GM21825 (cell line): ENCODE data around the gene EAF2.
"Not testable (repeated sequence)": the region's sequence is repeated elsewhere in the genome, so short reads cannot be mapped to it uniquely, and the experiment has no call there.

Source experiments
- ATAC-seq: cut with Tn5 transposase; IDR thresholded peaks from one replicate; pipeline ENCODE4 v1.9.1; 2021; ENCODE audit warnings: mild to moderate bottlenecking, moderate library complexity; ENCODE audit not compliant: unreplicated experiment

EAF2 gene

DNA sequence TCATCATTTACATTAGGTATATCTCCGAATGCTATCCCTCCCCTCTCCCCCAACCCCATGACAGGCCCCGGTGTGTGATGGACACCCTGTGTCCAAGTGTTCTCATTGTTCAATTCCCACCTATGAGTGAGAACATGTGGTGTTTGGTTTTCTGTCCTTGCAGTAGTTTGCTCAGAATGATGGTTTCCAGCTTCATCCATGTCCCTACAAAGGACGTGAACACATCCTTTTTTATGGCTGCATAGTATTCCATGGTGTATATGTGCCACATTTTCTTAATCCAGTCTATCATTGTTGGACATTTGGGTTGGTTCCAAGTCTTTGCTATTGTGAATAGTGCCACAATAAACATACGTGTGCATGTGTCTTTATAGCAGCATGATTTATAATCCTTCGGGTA lies 22.8 kb downstream of the EAF2 start:
- not testable (repeated sequence) for ATAC-seq

DNA sequence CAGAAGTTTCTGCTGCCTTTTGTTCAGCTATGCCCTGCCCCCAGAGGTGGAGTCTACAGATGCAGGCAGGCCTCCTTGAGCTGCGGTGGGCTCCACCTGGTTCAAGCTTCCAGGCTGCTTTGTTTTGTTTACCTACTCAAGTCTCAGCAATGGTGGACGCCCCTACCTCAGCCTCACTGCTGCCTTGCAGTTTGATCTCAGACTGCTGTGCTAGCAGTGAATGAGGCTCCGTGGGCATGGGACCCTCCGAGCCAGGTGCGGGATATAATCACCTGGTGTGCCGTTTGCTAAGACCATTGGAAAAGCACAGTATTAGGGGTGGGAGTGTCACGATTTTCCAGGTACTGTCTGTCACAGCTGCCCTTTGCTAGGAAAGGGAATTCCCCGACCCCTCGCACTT lies 28.2 kb downstream of the EAF2 start:
- ATAC-seq = not testable (repeated sequence)

DNA sequence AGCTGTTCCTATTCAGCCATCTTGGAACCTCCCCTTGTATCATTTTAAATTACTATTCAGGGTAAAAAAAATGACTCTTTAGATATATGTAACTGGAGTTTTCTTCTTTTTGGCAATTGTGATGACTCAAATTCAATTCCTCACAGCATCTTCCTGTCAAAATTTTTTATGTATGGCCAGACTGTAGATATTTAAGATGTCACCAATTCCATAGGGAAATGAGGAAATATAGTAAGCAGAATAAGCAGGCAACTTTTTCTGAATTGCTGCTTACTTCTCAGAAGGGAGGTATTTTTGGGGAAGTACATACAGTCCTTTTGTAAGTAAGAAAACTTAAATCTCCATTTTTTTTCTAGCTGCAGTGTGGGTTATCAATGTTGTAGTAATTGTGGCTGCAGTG lies 28.8 kb downstream of the EAF2 start:
- no peak for ATAC-seq

DNA sequence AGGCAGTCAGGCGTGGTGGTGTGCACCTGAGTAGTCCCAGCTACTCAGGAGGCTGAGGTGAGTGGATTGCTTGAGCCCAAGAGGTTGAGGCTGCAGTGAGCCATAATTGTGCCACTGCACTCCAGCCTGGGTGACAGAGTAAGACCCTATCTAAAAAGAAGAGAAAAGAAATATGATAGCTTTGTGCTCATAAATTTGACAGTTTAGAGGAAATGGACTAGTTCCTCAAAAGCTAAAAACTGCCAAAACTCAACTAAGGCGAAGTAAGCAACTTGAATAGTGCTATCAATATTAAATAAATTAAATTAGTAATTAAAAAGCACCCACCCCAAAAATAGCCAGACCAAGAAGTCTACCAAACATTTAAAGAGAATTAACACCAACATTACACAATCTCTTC lies 34.7 kb downstream of the EAF2 start:
- no peak for ATAC-seq

DNA sequence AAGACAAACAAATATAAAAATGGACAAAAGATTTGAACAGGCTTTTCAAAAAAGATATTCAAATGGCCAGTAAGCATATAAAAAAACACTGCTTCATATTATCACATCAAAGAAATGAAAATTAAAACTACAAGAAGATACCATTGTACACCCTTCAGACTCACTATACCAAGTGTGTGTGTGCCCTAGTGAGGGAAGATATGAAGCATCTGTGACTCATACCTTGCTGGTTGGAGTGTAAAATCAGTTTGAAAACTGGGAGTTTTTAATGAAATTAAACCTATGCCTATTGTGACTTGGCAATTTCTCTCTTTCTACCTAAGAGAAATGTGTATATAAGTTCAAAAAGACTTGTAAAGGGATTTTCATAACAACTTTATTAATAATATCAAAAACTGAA lies 35.7 kb downstream of the EAF2 start:
- no peak for ATAC-seq

DNA sequence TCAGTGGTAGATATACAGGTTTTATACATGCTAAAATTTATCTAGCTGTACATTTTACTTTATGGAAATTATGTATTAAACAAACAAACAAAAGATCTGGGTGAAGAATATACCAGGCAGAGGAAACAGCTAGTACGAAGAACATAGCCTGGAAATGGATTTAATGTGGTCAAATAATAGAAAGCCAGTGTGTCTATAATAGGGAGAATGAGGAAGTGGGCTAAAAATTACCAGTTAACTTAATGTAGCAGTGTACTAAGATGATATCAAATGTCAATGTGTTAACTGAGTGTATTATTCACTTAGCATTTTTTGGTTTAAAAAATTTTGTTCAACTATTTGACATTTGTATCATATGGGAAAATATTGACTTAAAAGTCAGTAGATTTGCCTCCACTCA lies 36.4 kb downstream of the EAF2 start:
- no peak for ATAC-seq

DNA sequence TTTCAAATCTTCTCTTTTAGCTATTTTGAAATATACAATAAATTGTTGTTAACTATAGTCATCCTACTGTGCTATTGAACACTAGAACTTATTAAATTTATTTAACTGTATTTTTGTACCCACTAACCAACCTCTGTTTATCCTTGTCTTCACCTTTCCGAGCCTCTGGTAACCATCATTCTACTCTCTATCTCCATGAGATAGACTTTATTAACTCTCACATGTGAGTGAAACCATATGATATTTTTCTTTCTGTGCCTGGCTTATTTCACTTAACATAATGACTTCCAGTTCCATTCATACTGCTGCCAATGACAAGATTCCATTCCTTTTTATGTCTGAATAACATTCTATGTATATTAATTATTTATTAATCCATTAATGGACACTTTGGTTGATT lies 43.4 kb downstream of the EAF2 start:
- no peak for ATAC-seq

DNA sequence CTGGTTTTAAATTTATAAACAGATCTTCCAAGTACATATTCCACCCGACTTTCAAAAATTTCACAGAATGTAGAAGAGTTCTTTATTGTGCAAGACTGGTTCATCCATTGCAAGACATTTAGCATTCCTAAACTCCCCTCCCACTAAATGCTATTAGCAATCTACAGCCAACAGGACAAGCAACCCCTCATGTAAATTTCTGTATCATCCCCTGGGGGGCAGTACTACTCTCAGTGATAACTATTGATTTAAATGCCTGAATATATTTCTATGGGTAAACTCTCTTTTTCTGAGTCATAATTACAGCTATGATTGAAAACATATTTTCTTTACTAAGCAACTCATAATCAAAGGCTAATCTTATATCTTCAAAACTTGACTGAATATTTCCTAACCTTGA lies 48.5 kb downstream of the EAF2 start:
- ATAC-seq = no peak

DNA sequence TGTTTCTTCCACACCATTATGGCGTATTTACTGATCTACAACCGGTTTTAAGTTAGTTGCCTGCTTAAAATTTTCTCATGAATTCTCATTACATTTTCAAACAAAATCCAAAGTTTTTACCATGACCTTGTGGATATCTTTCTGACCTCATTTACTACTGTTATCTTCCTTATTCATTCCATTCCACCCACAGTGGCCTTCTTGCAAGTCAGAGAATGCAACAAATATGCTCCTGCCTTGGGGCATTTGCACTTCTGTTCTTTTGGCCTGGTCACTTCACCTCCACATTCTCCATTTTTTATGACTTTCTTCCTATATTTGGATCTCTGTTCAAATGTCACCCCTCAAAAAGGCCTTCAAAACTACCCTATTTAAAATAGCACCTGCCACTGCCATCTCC lies 50.4 kb downstream of the EAF2 start:
- no peak for ATAC-seq

DNA sequence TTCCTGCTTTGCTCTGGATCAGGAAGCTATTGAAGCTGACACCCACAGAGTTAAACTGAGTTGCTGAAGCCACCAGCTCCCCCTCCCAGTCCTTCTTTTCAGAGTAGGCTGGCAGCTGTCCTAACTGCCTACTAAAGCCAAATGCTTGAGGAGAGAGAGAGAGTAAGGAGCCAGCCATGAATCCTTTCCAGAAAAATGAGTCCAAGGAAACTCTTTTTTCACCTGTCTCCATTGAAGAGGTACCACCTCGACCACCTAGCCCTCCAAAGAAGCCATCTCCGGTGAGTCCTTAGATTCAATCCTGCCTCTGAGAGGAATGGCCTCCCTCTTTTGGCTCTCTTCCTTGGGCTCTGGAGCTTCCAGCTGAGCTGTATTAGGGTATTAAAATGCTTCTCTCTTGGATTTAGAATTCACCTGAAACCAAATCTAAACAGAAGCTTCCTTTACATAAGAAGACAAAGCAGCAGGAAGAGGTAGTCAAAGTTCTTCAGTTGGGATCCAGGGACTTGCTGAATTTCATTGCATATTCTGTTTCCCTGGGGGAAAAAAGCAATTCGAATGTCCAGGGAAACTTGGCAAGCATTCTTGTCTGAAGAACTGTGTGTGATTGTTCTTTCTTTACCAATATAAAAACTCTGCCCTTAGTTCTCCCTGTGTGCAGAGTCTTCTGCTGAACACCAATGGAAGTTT lies 59.4 kb downstream of the EAF2 start, which contains the start of gene SLC15A2:
Gene SLC15A2 (plus strand): TSS at position 101 of the 690 bp plus-strand sequence. CDS start 76 bp downstream, at position 177.
- no peak for ATAC-seq

DNA sequence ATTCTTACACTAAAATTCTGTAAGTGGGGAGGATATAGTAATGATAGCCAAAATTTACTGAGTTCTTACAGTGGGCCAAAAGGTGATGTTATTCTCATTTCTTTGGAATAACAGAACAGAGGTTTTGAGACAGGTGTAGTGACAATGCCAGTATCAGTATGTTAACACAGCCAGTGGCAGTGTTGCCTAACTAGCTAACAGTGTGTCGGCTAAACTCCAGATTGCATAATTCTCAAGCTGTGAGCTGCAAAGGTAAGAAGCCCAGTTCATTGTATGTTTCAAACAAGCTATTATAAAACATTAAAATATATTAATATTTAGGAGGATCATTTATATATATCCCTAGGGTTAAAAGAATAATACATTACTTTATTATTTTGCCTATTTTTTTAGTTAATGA lies 60.1 kb downstream of the EAF2 start:
- no peak for ATAC-seq

DNA sequence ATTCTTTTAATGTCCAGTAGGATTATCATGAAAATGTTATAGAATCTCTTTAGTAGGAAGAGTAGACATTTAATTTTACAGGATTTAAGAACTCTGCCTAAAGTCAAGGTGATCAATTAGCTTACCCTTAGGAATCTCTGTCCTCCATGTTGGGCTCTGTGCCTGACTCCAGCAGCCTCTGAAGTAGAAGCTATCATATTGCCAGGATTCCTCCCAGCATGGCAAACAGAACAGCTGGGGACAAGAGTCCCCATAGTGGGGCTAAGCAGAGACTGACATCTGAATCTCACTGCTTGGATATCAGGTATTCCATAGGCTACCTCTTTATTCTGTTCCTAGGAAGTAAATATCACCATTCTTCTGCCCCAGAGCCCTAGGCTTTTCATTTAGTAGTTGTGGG lies 60.7 kb downstream of the EAF2 start:
- no peak for ATAC-seq

DNA sequence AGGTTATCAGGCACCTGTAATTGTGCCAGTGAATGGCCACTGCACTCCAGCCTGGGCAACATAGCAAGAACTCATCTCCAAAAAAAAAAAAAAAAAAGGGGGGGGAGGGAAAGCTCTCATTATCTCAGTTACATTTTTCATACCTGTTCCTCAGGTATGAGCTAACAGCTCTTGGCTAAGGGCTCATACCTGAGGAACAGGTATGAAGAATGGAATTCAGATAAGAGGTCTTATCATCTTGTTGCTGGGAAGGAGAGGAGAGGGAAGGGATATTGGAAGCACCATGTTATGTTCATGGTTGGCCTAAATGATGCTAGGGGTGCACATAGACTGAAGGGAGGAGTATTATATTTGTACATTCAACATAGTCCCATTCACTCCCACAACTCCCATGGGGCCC lies 61.8 kb downstream of the EAF2 start:
- no peak for ATAC-seq

DNA sequence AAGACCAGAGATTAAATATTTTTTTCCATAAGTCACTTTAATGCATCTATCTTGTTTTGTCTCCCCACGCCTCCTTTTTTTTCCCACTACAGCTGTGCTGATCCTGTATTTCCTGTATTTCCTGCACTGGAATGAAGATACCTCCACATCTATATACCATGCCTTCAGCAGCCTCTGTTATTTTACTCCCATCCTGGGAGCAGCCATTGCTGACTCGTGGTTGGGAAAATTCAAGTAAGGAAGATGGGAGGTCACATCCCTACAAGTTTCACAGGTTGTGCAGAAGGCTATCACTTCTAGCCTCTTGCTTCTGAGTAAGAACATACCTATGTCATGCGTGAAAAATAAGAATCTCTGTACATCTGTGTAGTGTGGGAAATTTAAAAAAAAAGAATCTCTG lies 62.3 kb downstream of the EAF2 start:
- ATAC-seq = no peak

DNA sequence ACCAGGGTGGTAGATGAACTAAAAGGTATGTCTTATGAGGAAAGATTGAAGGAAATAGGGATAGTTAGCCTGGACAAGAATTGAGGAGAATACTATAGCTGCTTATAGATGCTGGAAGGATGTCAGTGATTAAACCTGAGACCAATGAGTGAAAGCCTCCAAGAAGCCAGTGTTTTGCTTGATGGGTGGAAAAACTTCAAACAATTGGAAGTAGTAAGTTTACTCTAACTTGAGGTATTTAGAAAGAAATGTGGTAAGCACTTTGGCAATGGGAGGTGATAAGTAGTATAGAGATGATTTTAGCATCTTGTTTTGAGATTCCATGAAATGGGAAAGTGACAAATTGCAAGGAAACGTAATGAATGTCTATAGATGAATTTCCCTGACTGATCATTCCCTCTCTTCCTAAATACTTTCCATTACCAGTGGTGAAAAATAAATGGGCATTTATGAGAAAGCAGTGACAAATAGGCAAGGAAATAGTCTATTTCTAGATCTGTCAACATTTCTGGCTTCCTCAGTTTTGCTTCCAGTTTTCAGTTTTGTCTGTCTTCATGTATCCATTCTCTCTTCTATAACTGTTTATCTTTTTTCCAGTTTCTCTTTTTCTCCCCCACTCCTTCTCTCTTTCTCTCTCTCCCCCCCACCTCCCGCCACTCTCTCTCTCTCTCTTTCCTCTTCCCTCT lies 78.4 kb downstream of the EAF2 start:
- no peak for ATAC-seq

DNA sequence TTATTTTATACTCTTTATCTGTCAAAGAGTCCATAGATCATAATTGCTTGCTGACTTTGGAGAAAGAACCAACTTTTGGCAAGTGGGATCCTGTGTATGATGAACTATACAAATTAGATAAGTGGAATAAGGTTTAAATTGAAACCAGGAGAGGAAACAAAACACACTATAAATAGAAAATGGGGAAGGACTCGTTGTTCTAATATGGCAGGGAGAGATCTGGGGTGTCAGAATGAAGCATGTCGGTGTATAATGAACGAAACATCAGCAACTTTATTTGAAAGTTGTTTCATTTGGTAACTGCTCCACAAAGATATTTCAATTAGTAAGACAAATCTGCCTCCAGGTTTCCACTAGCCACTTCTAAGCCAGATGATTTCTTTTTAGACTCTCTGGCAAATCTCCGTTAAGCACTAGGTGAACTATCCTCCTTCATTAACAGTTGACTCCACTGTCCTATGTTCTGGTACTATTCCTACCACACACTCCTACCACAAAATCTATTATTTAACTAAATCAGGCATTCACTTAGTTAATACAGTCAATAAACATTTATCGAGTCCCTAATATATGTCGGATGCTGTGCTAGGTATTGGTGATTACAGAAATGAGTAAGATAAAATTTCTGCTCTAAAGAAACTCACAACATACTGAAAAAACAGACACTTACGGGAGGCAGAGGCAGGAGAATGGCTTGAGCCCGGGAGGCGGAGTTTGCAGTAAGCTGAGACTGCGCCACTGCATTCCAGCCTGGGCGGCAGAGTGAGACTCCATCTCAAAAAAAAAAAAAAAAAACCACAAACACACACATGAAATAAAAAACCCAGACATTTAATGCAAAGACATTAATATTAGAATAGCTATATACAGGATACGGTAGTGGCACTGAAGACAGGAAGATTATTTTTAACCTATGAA lies 79.3 kb downstream of the EAF2 start:
- no peak for ATAC-seq

DNA sequence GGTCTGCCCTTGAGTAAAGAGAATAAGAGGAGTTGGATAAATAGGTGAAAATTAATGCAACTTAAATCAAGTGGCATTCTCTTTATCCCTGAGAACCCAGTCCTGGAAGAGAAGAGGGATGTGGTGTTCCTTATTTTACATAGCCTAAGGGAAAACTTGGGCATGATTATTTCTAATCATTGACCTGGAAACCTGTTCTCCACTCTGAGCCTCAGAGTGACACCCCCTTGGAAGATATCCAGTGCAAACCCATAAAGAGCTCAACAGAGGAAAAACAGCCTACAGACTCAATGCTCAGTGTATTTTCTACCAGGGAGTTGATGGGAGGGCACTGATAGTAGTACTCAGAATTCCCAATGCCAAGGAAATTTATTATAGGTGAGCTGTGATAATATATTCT lies 81.2 kb downstream of the EAF2 start:
- no peak for ATAC-seq

DNA sequence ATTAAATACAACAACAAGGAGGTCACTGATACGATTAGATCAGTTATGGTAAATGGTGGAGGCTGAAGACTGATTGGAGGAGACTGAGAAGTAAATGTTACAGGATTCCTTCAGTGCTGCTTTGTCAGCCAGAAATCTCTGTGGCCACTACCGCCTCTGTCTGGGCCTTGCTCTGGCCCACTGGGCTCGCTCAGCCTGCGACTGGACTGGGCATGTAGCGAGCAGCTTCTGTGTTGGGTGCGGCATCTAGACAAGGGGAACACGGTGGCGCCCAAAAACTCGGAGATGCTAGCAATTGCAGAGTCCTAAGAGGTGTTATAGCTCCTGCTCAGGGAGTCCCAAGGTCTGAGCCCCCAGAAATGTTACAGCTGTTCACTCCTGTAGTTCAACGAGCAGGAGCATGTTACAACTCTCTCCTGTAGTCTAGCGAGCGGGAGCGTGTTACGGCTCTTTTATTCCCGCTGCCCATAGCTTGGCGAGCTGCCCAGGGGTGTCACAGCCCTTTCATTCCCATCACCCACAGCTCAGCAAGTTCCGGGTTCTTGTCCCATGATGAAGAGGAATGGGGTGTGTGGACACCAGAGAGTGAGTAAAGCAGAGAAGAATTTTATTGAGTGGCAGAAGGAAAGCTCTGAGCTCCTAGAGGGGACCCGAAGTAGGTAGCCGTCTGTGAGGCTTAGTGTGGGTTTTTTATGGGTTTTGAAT lies 83.9 kb downstream of the EAF2 start:
- no peak for ATAC-seq

DNA sequence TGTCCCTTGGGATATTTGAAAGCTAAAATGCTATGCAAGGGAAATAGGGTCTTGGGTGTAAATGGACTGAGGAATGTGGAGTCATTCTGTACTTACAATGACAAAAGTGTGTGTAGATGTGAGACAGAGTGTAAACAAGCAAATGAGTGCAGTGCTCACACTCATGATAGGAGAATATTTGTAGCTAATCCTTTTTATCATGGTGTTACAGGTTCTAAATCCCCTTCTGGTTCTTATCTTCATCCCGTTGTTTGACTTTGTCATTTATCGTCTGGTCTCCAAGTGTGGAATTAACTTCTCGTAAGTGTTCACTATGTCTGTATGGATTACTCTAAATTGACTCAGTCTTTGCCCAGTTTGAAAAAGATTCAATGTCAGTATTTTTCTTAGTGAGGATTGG lies 89.7 kb downstream of the EAF2 start:
- no peak for ATAC-seq

DNA sequence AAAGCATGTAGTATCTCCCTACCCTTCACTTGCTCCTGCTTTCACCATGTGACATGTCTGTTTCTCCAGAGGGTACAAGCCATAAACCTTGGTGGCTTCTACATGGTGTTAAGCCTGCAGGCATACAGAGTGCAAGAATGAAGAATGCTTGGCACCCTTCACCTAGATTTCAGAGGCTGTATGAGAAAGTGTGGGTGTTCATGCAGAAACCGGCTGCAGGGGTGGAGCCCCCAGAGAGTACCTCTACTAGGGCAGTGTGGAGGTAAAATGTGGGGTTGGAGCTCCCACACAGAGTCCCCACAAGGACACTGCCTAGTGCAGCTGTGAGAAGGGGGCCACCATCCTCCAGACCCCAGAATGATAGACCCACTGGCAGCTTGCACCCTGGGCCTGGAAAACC lies 91.4 kb downstream of the EAF2 start:
- ATAC-seq = no peak
